Activated T-helper 17 cell treated with anti-CD3 and anti-CD28 coated beads, Interleukin-2, amount 50 U/mL, for 72 hours (primary cell): ENCODE data around the gene GNAI3. TPM values are rescaled to one million over a fixed set of nuclear protein-coding genes. Genes with fewer than 3 reads are reported as not detected.
A peak's percentile ranks its signal among the peaks of the same experiment; 100 is the strongest.

Source experiments
- ATAC-seq: fragments of 150-1000 bp; cut with Tn5 transposase; replicated peaks from 2 replicates; pipeline ENCODE4 v1.10.0; 2021; ENCODE audit warnings: mild to moderate bottlenecking, moderate library complexity
- H3K27ac Mint-ChIP-seq: one replicate; pipeline ENCODE4 v1.8.0; 2022; ENCODE audit warnings: mixed read lengths
- H3K27me3 Mint-ChIP-seq: one replicate; pipeline ENCODE4 v1.8.0; 2022; ENCODE audit warnings: mixed read lengths
- H3K36me3 Mint-ChIP-seq: one replicate; pipeline ENCODE4 v1.8.0; 2022; ENCODE audit warnings: low read depth, mild to moderate bottlenecking, mixed read lengths
- H3K4me1 Mint-ChIP-seq: one replicate; pipeline ENCODE4 v1.8.0; 2022; ENCODE audit warnings: mixed read lengths
- H3K4me3 Mint-ChIP-seq: one replicate; pipeline ENCODE4 v1.8.0; 2022; ENCODE audit warnings: mild to moderate bottlenecking, mixed read lengths
- H3K9me3 Mint-ChIP-seq: one replicate; pipeline ENCODE4 v1.8.0; 2022; ENCODE audit warnings: mixed read lengths
- total RNA-seq, 2 donors: library from RNA; stranded (reverse); gene quantifications; one replicate each; pipeline ENCODE4 v1.2.3, GENCODE V29; 2022

Gene GNAI3
- total RNA-seq, 2 donors from 2014 or later, result 10.0 to 11.6 TPM

- Mint-ChIP-seq H3K4me1 (peaks cover 14% of the 10 kb centered on the region), H3K27me3 (no peaks in the 10 kb centered on the region), H3K27ac (peak overlapping the region; percentile 36), H3K36me3 (peaks cover 16% of the 10 kb centered on the region), H3K4me3 (peak overlapping the region; percentile 30), H3K9me3 (no peaks in the 10 kb centered on the region)
- peak; percentile 65 for ATAC-seq
Measured at GRCh38 chr1:109634771-109635750, 86.6 kb downstream of the GNAI3 start.

- H3K4me1 Mint-ChIP-seq, result peaks cover 14% of the 10 kb centered on the region
- H3K36me3 Mint-ChIP-seq, result peaks cover 13% of the 10 kb centered on the region
- H3K9me3 Mint-ChIP-seq, result no peaks in the 10 kb centered on the region
- no peak overlapping the region for H3K4me3 Mint-ChIP-seq
- H3K27ac Mint-ChIP-seq, result no peak overlapping the region
- no peak for ATAC-seq
- no peaks in the 10 kb centered on the region for H3K27me3 Mint-ChIP-seq
Measured at GRCh38 chr1:109635862-109636200, 87.4 kb downstream of the GNAI3 start.

GRCh38 chr1:109636201-109636952 lies 88.0 kb downstream of the GNAI3 start:
- H3K27ac Mint-ChIP-seq, result no peak overlapping the region
- peaks cover 8% of the 10 kb centered on the region for H3K36me3 Mint-ChIP-seq
- no peaks in the 10 kb centered on the region for H3K9me3 Mint-ChIP-seq
- no peak for ATAC-seq
- no peak overlapping the region for H3K4me3 Mint-ChIP-seq
- peaks cover 14% of the 10 kb centered on the region for H3K4me1 Mint-ChIP-seq
- no peaks in the 10 kb centered on the region for H3K27me3 Mint-ChIP-seq

GRCh38 chr1:109637446-109637845 lies 89.0 kb downstream of the GNAI3 start:
- ATAC-seq, result no peak
- Mint-ChIP-seq H3K27ac (no peak overlapping the region), H3K9me3 (no peaks in the 10 kb centered on the region), H3K4me3 (no peak overlapping the region), H3K36me3 (no peaks in the 10 kb centered on the region), H3K4me1 (peaks cover 14% of the 10 kb centered on the region), H3K27me3 (no peaks in the 10 kb centered on the region)

- Mint-ChIP-seq H3K27me3 (no peaks in the 10 kb centered on the region), H3K9me3 (no peaks in the 10 kb centered on the region), H3K27ac (no peak overlapping the region), H3K36me3 (no peaks in the 10 kb centered on the region), H3K4me3 (no peak overlapping the region), H3K4me1 (peaks cover 13% of the 10 kb centered on the region)
- no peak for ATAC-seq
Measured at GRCh38 chr1:109639063-109639840, 90.8 kb downstream of the GNAI3 start.

- H3K9me3 Mint-ChIP-seq, result no peaks in the 10 kb centered on the region
- ATAC-seq, result no peak
- no peaks in the 10 kb centered on the region for H3K36me3 Mint-ChIP-seq
- no peak overlapping the region for H3K4me3 Mint-ChIP-seq
- H3K27me3 Mint-ChIP-seq, result no peaks in the 10 kb centered on the region
- no peak overlapping the region for H3K27ac Mint-ChIP-seq
- H3K4me1 Mint-ChIP-seq, result peaks cover 7% of the 10 kb centered on the region
Measured at GRCh38 chr1:109639841-109640184, 91.4 kb downstream of the GNAI3 start.

- H3K27ac Mint-ChIP-seq, result no peak overlapping the region
- peaks cover 2% of the 10 kb centered on the region for H3K4me1 Mint-ChIP-seq
- H3K36me3 Mint-ChIP-seq, result no peaks in the 10 kb centered on the region
- ATAC-seq, result peak; percentile 80
- no peaks in the 10 kb centered on the region for H3K9me3 Mint-ChIP-seq
- H3K27me3 Mint-ChIP-seq, result no peaks in the 10 kb centered on the region
- no peak overlapping the region for H3K4me3 Mint-ChIP-seq
Measured at GRCh38 chr1:109640285-109640865, 92.0 kb downstream of the GNAI3 start.

- ATAC-seq, result no peak
- Mint-ChIP-seq H3K27ac (no peak overlapping the region), H3K4me3 (no peak overlapping the region), H3K9me3 (no peaks in the 10 kb centered on the region), H3K27me3 (no peaks in the 10 kb centered on the region), H3K36me3 (no peaks in the 10 kb centered on the region), H3K4me1 (no peaks in the 10 kb centered on the region)
Measured at GRCh38 chr1:109641078-109641740, 92.8 kb downstream of the GNAI3 start.

- no peak overlapping the region for H3K4me3 Mint-ChIP-seq
Measured at GRCh38 chr1:109641861-109642260, 93.4 kb downstream of the GNAI3 start.

GRCh38 chr1:109642626-109643025 lies 94.2 kb downstream of the GNAI3 start:
- ATAC-seq, result no peak
- no peak overlapping the region for H3K27ac Mint-ChIP-seq
- no peaks in the 10 kb centered on the region for H3K9me3 Mint-ChIP-seq
- H3K36me3 Mint-ChIP-seq, result no peaks in the 10 kb centered on the region
- no peaks in the 10 kb centered on the region for H3K4me1 Mint-ChIP-seq
- no peaks in the 10 kb centered on the region for H3K27me3 Mint-ChIP-seq
- no peak overlapping the region for H3K4me3 Mint-ChIP-seq

More at GRCh38 chr1:109641861-109642260, 93.4 kb downstream of the GNAI3 start:
- H3K27ac Mint-ChIP-seq, result no peak overlapping the region
- no peaks in the 10 kb centered on the region for H3K27me3 Mint-ChIP-seq
- no peaks in the 10 kb centered on the region for H3K4me1 Mint-ChIP-seq
- no peaks in the 10 kb centered on the region for H3K36me3 Mint-ChIP-seq
- H3K9me3 Mint-ChIP-seq, result no peaks in the 10 kb centered on the region
- no peak for ATAC-seq

GRCh38 chr1:109643385-109644230 lies 95.2 kb downstream of the GNAI3 start:
- Mint-ChIP-seq H3K9me3 (no peaks in the 10 kb centered on the region), H3K27me3 (no peaks in the 10 kb centered on the region), H3K27ac (no peak overlapping the region), H3K36me3 (no peaks in the 10 kb centered on the region), H3K4me3 (no peak overlapping the region), H3K4me1 (no peaks in the 10 kb centered on the region)
- peak; percentile 96 for ATAC-seq

GRCh38 chr1:109644670-109645069 lies 96.3 kb downstream of the GNAI3 start:
- Mint-ChIP-seq H3K36me3 (no peaks in the 10 kb centered on the region), H3K27ac (peak overlapping the region; percentile 12), H3K9me3 (no peaks in the 10 kb centered on the region), H3K4me3 (no peak overlapping the region), H3K4me1 (no peaks in the 10 kb centered on the region), H3K27me3 (no peaks in the 10 kb centered on the region)
- no peak for ATAC-seq

- H3K4me3 Mint-ChIP-seq, result no peak overlapping the region
- H3K27ac Mint-ChIP-seq, result no peak overlapping the region
- H3K4me1 Mint-ChIP-seq, result no peaks in the 10 kb centered on the region
- H3K27me3 Mint-ChIP-seq, result peaks cover 4% of the 10 kb centered on the region
- H3K36me3 Mint-ChIP-seq, result no peaks in the 10 kb centered on the region
- H3K9me3 Mint-ChIP-seq, result no peaks in the 10 kb centered on the region
- no peak for ATAC-seq
Measured at GRCh38 chr1:109649491-109649914, 101.1 kb downstream of the GNAI3 start.
